ENCODE data around the gene RPS21.

RPS21 gene

GRCh38 chr20:62392621-62393334 lies 5.9 kb downstream of the RPS21 start:
- H3K9me3 Mint-ChIP-seq (ENCODE audit: low read depth): no peaks in the 10 kb centered on the region
- no peaks in the 10 kb centered on the region for H3K27me3 Mint-ChIP-seq
- H3K4me3 Mint-ChIP-seq: no peak overlapping the region
- peaks cover 15% of the 10 kb centered on the region for H3K4me1 Mint-ChIP-seq (ENCODE audit: low read depth)
- H3K36me3 Mint-ChIP-seq: peaks cover 7% of the 10 kb centered on the region
- H3K27ac Mint-ChIP-seq: no peak overlapping the region

- no peak overlapping the region for H3K27ac Mint-ChIP-seq
- H3K4me3 Mint-ChIP-seq: no peak overlapping the region
- H3K4me1 Mint-ChIP-seq (ENCODE audit: low read depth): peaks cover 11% of the 10 kb centered on the region
- no peaks in the 10 kb centered on the region for H3K27me3 Mint-ChIP-seq
- peaks cover 5% of the 10 kb centered on the region for H3K36me3 Mint-ChIP-seq
- no peaks in the 10 kb centered on the region for H3K9me3 Mint-ChIP-seq (ENCODE audit: low read depth)
These were observed 6.4 kb downstream of the RPS21 start for GRCh38 chr20:62393335-62393665.

GRCh38 chr20:62393830-62394229 lies 6.9 kb downstream of the RPS21 start:
- no peak overlapping the region for H3K27ac Mint-ChIP-seq
- no peaks in the 10 kb centered on the region for H3K9me3 Mint-ChIP-seq (ENCODE audit: low read depth)
- H3K4me3 Mint-ChIP-seq: no peak overlapping the region
- no peaks in the 10 kb centered on the region for H3K27me3 Mint-ChIP-seq
- peaks cover 5% of the 10 kb centered on the region for H3K4me1 Mint-ChIP-seq (ENCODE audit: low read depth)
- no peaks in the 10 kb centered on the region for H3K36me3 Mint-ChIP-seq

GRCh38 chr20:62394248-62395245 lies 7.6 kb downstream of the RPS21 start:
- Mint-ChIP-seq H3K36me3 (no peaks in the 10 kb centered on the region), H3K9me3 (ENCODE audit: low read depth) (no peaks in the 10 kb centered on the region), H3K4me3 (no peak overlapping the region), H3K27ac (no peak overlapping the region), H3K27me3 (no peaks in the 10 kb centered on the region), H3K4me1 (ENCODE audit: low read depth) (no peaks in the 10 kb centered on the region)

GRCh38 chr20:62395311-62396242 lies 8.7 kb downstream of the RPS21 start:
- Mint-ChIP-seq H3K27me3 (no peaks in the 10 kb centered on the region), H3K4me1 (ENCODE audit: low read depth) (no peaks in the 10 kb centered on the region), H3K27ac (no peak overlapping the region), H3K4me3 (no peak overlapping the region), H3K9me3 (ENCODE audit: low read depth) (no peaks in the 10 kb centered on the region), H3K36me3 (no peaks in the 10 kb centered on the region)

- Mint-ChIP-seq H3K36me3 (no peaks in the 10 kb centered on the region), H3K9me3 (ENCODE audit: low read depth) (no peaks in the 10 kb centered on the region), H3K4me1 (ENCODE audit: low read depth) (no peaks in the 10 kb centered on the region), H3K27me3 (no peaks in the 10 kb centered on the region), H3K27ac (no peak overlapping the region), H3K4me3 (no peak overlapping the region)
These were observed 9.7 kb downstream of the RPS21 start for GRCh38 chr20:62396367-62397239.

- H3K4me3 Mint-ChIP-seq: no peak overlapping the region
- H3K27me3 Mint-ChIP-seq: no peaks in the 10 kb centered on the region
- peaks cover 1% of the 10 kb centered on the region for H3K4me1 Mint-ChIP-seq (ENCODE audit: low read depth)
- no peaks in the 10 kb centered on the region for H3K36me3 Mint-ChIP-seq
- no peak overlapping the region for H3K27ac Mint-ChIP-seq
- H3K9me3 Mint-ChIP-seq (ENCODE audit: low read depth): no peaks in the 10 kb centered on the region
These were observed 11.4 kb downstream of the RPS21 start for GRCh38 chr20:62398120-62398821.

GRCh38 chr20:62400021-62400420 lies 13.1 kb downstream of the RPS21 start:
- Mint-ChIP-seq H3K27ac (no peak overlapping the region), H3K9me3 (ENCODE audit: low read depth) (no peaks in the 10 kb centered on the region), H3K27me3 (no peaks in the 10 kb centered on the region), H3K4me3 (no peak overlapping the region), H3K4me1 (ENCODE audit: low read depth) (peaks cover 6% of the 10 kb centered on the region), H3K36me3 (no peaks in the 10 kb centered on the region)

GRCh38 chr20:62400541-62400940 lies 13.6 kb downstream of the RPS21 start:
- Mint-ChIP-seq H3K36me3 (no peaks in the 10 kb centered on the region), H3K27ac (no peak overlapping the region), H3K9me3 (ENCODE audit: low read depth) (no peaks in the 10 kb centered on the region), H3K4me1 (ENCODE audit: low read depth) (peaks cover 11% of the 10 kb centered on the region), H3K4me3 (no peak overlapping the region), H3K27me3 (no peaks in the 10 kb centered on the region)

GRCh38 chr20:62401331-62401779 lies 14.5 kb downstream of the RPS21 start:
- H3K36me3 Mint-ChIP-seq: no peaks in the 10 kb centered on the region
- H3K27me3 Mint-ChIP-seq: no peaks in the 10 kb centered on the region
- peaks cover 18% of the 10 kb centered on the region for H3K4me1 Mint-ChIP-seq (ENCODE audit: low read depth)
- no peaks in the 10 kb centered on the region for H3K9me3 Mint-ChIP-seq (ENCODE audit: low read depth)
- H3K4me3 Mint-ChIP-seq: no peak overlapping the region
- no peak overlapping the region for H3K27ac Mint-ChIP-seq

GRCh38 chr20:62402456-62403150 lies 15.7 kb downstream of the RPS21 start:
- Mint-ChIP-seq H3K27ac (no peak overlapping the region), H3K4me3 (no peak overlapping the region), H3K4me1 (ENCODE audit: low read depth) (peaks cover 18% of the 10 kb centered on the region), H3K9me3 (ENCODE audit: low read depth) (no peaks in the 10 kb centered on the region), H3K27me3 (no peaks in the 10 kb centered on the region), H3K36me3 (no peaks in the 10 kb centered on the region)

- no peaks in the 10 kb centered on the region for H3K36me3 Mint-ChIP-seq
- no peak overlapping the region for H3K27ac Mint-ChIP-seq
- H3K4me3 Mint-ChIP-seq: no peak overlapping the region
- H3K27me3 Mint-ChIP-seq: no peaks in the 10 kb centered on the region
- peaks cover 18% of the 10 kb centered on the region for H3K4me1 Mint-ChIP-seq (ENCODE audit: low read depth)
- H3K9me3 Mint-ChIP-seq (ENCODE audit: low read depth): no peaks in the 10 kb centered on the region
These were observed 16.4 kb downstream of the RPS21 start for GRCh38 chr20:62403331-62403730.

- H3K36me3 Mint-ChIP-seq: no peaks in the 10 kb centered on the region
- H3K27me3 Mint-ChIP-seq: no peaks in the 10 kb centered on the region
- H3K27ac Mint-ChIP-seq: no peak overlapping the region
- no peaks in the 10 kb centered on the region for H3K9me3 Mint-ChIP-seq (ENCODE audit: low read depth)
- H3K4me1 Mint-ChIP-seq (ENCODE audit: low read depth): peaks cover 18% of the 10 kb centered on the region
- no peak overlapping the region for H3K4me3 Mint-ChIP-seq
These were observed 17.3 kb downstream of the RPS21 start for GRCh38 chr20:62404112-62404665.

Data from activated naive CD8-positive, alpha-beta T cell (primary cell).